OCI-LY7 (cell line): ENCODE results near the gene KLRD1. TPM values are rescaled to one million over a fixed set of nuclear protein-coding genes. Genes with fewer than 3 reads are reported as not detected.

ENCODE experiments used
- BruUV-seq: library from RNA; stranded (reverse); fragments of 400-500 nt; replicated peaks from 2 replicates; lab custom pipeline; 2021; lab: Mats Ljungman, UMichigan
- CTCF ChIA-PET: fragments of 300-600 bp; sonication (Branson Sonifier 250); formaldehyde crosslinking; loops from one replicate; lab custom pipeline; 2022; ENCODE audit warnings: antibody characterized with exemption; ENCODE audit not compliant: unreplicated experiment; lab: Charles Lee
- POLR2A ChIA-PET: fragments of 300-600 bp; sonication (Branson Sonifier 250); formaldehyde crosslinking; loops from one replicate; lab custom pipeline; 2022; ENCODE audit warnings: antibody characterized with exemption; lab: Charles Lee
- DNase-seq: peaks from one replicate; pipeline ENCODE4 v3.0.0-alpha.2; 2015; ENCODE audit warnings: low spot score
- H2AFZ ChIP-seq: fragments of 200-600 bp; sonication (generic), shearing (Covaris generic); 2 replicates; pipeline ENCODE4 v1.6.1; 2014; ENCODE audit warnings: mild to moderate bottlenecking, antibody characterized with exemption, low read length, moderate library complexity
- H3K27ac ChIP-seq: fragments of 200-600 bp; sonication (generic); 2 replicates; pipeline ENCODE4 v1.5.1; 2014; ENCODE audit warnings: mixed run types, low read depth, mild to moderate bottlenecking, moderate library complexity, low read length, inconsistent platforms; ENCODE audit not compliant: poor library complexity, severe bottlenecking
- H3K36me3 ChIP-seq: fragments of 200-600 bp; sonication (generic); 2 replicates; pipeline ENCODE4 v1.6.1; 2014; ENCODE audit warnings: mild to moderate bottlenecking, antibody characterized with exemption, low read length, moderate library complexity, mixed read lengths; ENCODE audit not compliant: insufficient read depth
- H3K4me1 ChIP-seq: fragments of 200-600 bp; sonication (generic); 2 replicates; pipeline ENCODE4 v1.5.1; 2014; ENCODE audit warnings: mild to moderate bottlenecking, low read length; ENCODE audit not compliant: insufficient read depth, poor library complexity, severe bottlenecking
- H3K4me2 ChIP-seq: fragments of 200-600 bp; sonication (generic); 2 replicates; pipeline ENCODE4 v1.6.1; 2014; ENCODE audit warnings: mild to moderate bottlenecking, low read length
- H3K4me3 ChIP-seq: fragments of 200-600 bp; sonication (generic); 2 replicates; pipeline ENCODE4 v1.5.1; 2014; ENCODE audit warnings: mild to moderate bottlenecking, low read depth, low read length; ENCODE audit not compliant: poor library complexity, severe bottlenecking
- H3K79me2 ChIP-seq: fragments of 200-600 bp; sonication (generic); 2 replicates; pipeline ENCODE4 v1.6.1; 2016; ENCODE audit warnings: low read depth, mild to moderate bottlenecking, low read length, moderate library complexity, mixed read lengths; ENCODE audit not compliant: insufficient read depth
- H3K9me2 ChIP-seq: fragments of 200-600 bp; sonication (generic); 2 replicates; pipeline ENCODE4 v1.6.1; 2016; ENCODE audit warnings: mild to moderate bottlenecking, low read length, mixed read lengths; ENCODE audit not compliant: insufficient read depth
- H3K9me3 ChIP-seq: fragments of 200-600 bp; sonication (generic); 2 replicates; pipeline ENCODE4 v1.6.1; 2014; ENCODE audit warnings: mild to moderate bottlenecking, mixed run types, low read length, mixed read lengths
- H4K20me1 ChIP-seq: fragments of 200-600 bp; sonication (generic); 2 replicates; pipeline ENCODE4 v1.6.1; 2014; ENCODE audit warnings: mild to moderate bottlenecking, antibody characterized with exemption, low read length, moderate library complexity, mixed read lengths; ENCODE audit not compliant: insufficient read depth
- CTCF ChIP-seq: fragments of 200-600 bp; sonication (generic); conservative IDR thresholded peaks from 2 replicates; pipeline ENCODE4 v1.5.1; 2014; ENCODE audit warnings: mild to moderate bottlenecking, antibody characterized with exemption, low read length, moderate library complexity, mixed read lengths
- EZH2phosphoT487 ChIP-seq: fragments of 200-600 bp; sonication (generic); IDR thresholded peaks from 2 replicates; pipeline ENCODE4 v1.6.1; 2018; ENCODE audit warnings: low read depth, borderline replicate concordance, mild to moderate bottlenecking, mixed run types, antibody characterized with exemption, low read length, moderate library complexity, mixed read lengths
- intact Hi-C: fragments of 100-400 bp; cut with micrococcal nuclease; formaldehyde crosslinking; loops from one replicate; pipeline ENCODE4 v1.10.0; 2022; ENCODE audit not compliant: unreplicated experiment
- total RNA-seq, 2 experiments: library from RNA; depleted of rRNA in 1 of 2; stranded (reverse); fragments of >200 nt in 1 of 2; shearing (Covaris generic) in 1 of 2; gene quantifications; 2 replicates each; pipeline ENCODE4 v1.2.3, GENCODE V29; 2014 to 2022

KLRD1 gene
- total RNA-seq, 2 experiments from 2014 or later: under 0.01 to 0.04 TPM

- Histone ChIP-seq H3K79me2 (no peaks in the 10 kb centered on the region), H4K20me1 (no peaks in the 10 kb centered on the region), H3K4me1 (no peaks in the 10 kb centered on the region), H3K27ac (no peak overlapping the region), H3K4me2 (no peak overlapping the region), H3K36me3 (no peaks in the 10 kb centered on the region; the same call in 1 of the 2 replicates), H3K4me3 (no peak overlapping the region), H2AFZ (no peak overlapping the region), H3K9me2 (no peaks in the 10 kb centered on the region), H3K9me3 (peaks cover 23% of the 10 kb centered on the region)
- ChIA-PET CTCF (interaction anchor here (0.9 kb wide), 1 partner anchor 26 kb away, joined by 3 read pairs; no protein-coding TSS in a partner anchor), POLR2A (no interaction called here)
- intact Hi-C loops: no loop called here
- no TSS peak for BruUV-seq
- DNase-seq: no peak
- TF ChIP-seq EZH2phosphoT487: no peak
- no peak for TF ChIP-seq CTCF
Observed at GRCh38 chr12:10304161-10304574, 3.5 kb upstream of the KLRD1 start.

GRCh38 chr12:10305411-10305810, 2.3 kb upstream of the KLRD1 start:
- Histone ChIP-seq H3K4me3 (no peak overlapping the region), H4K20me1 (no peaks in the 10 kb centered on the region), H2AFZ (no peak overlapping the region), H3K79me2 (no peaks in the 10 kb centered on the region), H3K4me1 (no peaks in the 10 kb centered on the region), H3K36me3 (no peaks in the 10 kb centered on the region; the same call in 1 of the 2 replicates), H3K27ac (no peak overlapping the region), H3K4me2 (no peak overlapping the region), H3K9me2 (no peaks in the 10 kb centered on the region), H3K9me3 (peaks cover 23% of the 10 kb centered on the region)
- BruUV-seq: no TSS peak
- TF ChIP-seq CTCF (no peak), EZH2phosphoT487 (no peak)
- intact Hi-C loops: no loop called here
- CTCF ChIA-PET: no interaction called here
- no peak for DNase-seq
- POLR2A ChIA-PET: no interaction called here

- no peaks in the 10 kb centered on the region for H3K79me2 ChIP-seq
- H3K27ac ChIP-seq: no peak overlapping the region
- no peak for DNase-seq
- no peaks in the 10 kb centered on the region for H3K36me3 ChIP-seq
- no peak overlapping the region for H3K4me3 ChIP-seq
- CTCF ChIA-PET: no interaction called here
- H3K4me1 ChIP-seq: no peaks in the 10 kb centered on the region
- H3K9me2 ChIP-seq: no peaks in the 10 kb centered on the region
- BruUV-seq: no TSS peak
- no peaks in the 10 kb centered on the region for H3K9me3 ChIP-seq
- TF ChIP-seq CTCF (no peak), EZH2phosphoT487 (no peak)
- no peak overlapping the region for H3K4me2 ChIP-seq
- H2AFZ ChIP-seq: 0 out of 2 replicates have a peak overlapping the region, but pooled peaks have one; percentile 30
- POLR2A ChIA-PET: interaction anchor here (0.6 to 1.3 kb wide), 3 partner anchors 12 to 1707 kb away, joined by 3 read pairs; no protein-coding TSS in a partner anchor
- H4K20me1 ChIP-seq: no peaks in the 10 kb centered on the region
- intact Hi-C loops: no loop called here
Observed at GRCh38 chr12:10310926-10311720, 3.5 kb downstream of the KLRD1 start.
